Dermis blood vessel endothelial cell (primary cell): Measurements from ENCODE around the gene FYN. TPM values are rescaled to one million over a fixed set of nuclear protein-coding genes. Genes with fewer than 3 reads are reported as not detected.

Experiments
- DNase-seq: peaks from one replicate; pipeline ENCODE4 v3.0.0; 2010
- total RNA-seq: library from RNA; depleted of rRNA; stranded (reverse); fragments of >200 nt; gene quantifications from 2 replicates; pipeline ENCODE4 v1.2.3, GENCODE V29; 2014

FYN gene
- total RNA-seq, 1 donor from 2014 or later: 150 TPM

DNA sequence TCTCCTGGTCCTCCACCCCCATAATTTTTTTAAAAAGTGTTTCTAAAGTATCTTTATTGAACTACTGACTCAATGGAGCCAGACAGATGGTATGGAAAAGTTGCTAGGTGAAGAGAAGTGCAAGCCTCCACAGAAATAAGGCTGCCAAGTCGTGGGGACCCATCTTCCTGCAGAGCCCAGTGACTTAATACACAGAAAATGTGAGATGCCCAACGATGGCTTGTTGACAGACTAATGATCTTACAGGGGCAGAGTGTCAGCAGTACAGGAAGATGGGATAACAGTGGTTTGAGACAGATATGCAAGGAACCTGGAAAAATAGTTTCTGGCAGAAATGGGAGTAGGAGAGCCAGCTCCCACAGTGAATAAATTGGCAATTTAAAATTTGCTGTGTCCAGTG, 43.3 kb downstream of the FYN start:
- DNase-seq: peak; percentile 57

- DNase-seq: no peak
Observed at GRCh38 chr6:111829581-111829980, 43.7 kb downstream of the FYN start.

GRCh38 chr6:111828809-111829208, 44.4 kb downstream of the FYN start:
- no peak for DNase-seq

DNA sequence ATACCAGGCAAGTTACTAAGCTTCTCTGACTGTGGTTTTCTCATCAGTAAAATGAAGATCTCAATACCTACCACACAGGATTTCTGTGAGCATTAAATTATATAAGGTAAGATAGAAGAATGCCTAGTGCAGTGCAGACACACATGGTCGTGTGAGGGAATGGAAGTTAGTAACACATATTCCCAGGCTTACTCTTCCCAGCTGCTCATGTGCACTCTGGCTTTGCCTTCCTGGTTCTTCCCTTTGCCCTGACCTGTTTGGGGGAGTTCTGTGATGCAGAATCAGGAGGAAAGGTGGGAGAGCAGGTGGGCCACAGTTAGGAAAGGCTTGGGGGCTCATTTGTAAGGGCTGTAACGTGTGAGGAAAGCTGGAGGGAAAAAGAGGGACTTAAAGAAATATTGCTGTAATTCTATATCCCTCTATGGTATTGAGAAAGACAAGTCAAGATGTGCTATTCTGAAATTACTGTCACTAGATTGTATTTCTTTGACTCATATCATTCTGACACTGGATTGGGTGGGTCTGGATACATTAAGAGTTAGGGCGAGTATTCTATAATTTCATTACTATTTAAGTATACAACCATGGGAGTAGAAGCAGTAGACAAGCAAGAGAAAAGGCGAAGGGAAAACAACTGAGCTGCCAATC, 47.7 kb downstream of the FYN start:
- DNase-seq: no peak

- no peak for DNase-seq
Observed at GRCh38 chr6:111824608-111825337, 48.5 kb downstream of the FYN start.

DNA sequence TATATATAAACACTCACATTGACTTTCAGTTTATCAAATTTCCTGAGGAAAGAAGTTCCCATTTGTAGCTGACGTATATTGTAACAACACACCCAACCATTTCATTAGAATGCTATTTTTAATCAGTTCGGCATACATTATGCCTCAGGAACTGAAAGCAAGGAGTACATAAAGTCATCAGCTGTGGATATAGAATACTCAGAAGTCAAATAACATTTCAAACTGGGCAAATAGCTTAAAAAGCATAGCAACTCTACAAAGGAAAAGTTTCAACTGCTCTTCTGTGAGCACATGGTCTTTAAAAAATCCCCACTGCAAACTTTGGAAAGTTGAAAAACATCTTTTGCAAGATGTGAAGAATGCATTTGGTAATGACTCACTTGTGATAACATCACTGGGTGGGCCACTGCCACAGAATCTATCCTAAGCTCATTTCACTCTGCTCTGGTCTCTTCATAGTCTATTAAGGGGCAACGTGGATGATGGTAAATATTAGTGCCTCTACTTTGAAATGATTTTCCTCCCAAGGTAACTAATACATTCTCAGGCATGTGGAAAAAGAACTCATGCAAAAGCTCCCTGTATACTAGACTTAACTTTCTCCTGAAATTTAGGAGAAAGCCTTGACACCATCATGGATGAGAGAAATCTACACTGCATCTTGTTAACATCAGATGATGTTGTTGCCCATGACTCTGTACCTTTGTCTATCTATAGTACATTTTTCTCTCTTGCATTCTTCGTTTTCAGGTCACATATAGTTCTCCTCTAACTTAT, 49.2 kb downstream of the FYN start:
- peak; percentile 69 for DNase-seq

GRCh38 chr6:111823012-111823411, 50.2 kb downstream of the FYN start:
- DNase-seq: no peak

DNA sequence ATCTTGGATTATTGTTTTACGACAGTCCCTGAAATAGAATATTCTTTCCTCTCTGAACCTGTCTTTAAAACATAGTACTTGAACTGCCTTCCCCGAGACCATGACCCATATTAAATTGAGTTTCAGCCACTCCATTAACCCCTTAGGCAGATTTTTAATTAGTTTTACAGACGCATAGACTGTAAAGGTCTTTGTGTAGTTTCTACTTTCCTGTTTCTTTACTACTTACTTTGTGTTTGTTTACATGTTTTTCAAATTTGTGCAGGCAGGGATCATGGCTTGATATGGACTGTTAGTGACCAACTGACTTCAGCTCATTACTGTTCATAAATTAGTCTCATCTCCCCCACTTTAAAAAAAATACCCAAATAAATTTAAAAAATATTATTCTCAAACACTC, 53.8 kb downstream of the FYN start:
- DNase-seq: no peak

DNA sequence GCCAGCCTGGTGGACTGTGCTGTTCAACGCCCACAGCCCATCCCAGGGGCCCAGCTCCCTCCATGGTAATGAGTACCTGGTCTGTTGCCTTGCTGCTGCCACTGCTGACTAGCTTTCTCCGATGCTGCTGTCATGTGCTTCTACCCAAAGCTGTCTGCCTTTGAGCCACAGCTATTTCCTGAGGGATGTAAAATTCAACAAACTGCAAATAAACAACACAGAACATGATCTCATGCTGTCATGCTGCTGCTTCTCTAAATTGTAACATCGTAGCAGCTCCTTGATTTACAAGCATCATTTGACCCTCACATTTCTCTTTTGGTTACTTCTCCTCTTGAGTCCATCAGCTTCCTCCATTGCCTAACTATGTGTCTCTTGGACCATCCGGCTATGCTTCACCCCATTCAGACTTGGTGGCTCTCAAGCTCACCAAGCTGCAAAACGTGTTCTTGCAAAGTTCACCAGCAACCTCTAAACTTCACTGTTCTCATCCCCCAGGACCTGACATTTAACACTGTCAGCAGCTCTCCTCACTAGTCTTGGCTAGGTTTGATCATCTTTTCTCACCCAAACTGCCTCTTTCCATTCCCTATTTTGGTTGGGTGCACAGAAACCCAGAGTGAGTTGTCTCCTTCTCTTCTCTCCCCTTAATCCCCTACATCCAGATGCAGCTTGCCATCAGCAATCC, 54.6 kb downstream of the FYN start:
- DNase-seq: no peak

DNA sequence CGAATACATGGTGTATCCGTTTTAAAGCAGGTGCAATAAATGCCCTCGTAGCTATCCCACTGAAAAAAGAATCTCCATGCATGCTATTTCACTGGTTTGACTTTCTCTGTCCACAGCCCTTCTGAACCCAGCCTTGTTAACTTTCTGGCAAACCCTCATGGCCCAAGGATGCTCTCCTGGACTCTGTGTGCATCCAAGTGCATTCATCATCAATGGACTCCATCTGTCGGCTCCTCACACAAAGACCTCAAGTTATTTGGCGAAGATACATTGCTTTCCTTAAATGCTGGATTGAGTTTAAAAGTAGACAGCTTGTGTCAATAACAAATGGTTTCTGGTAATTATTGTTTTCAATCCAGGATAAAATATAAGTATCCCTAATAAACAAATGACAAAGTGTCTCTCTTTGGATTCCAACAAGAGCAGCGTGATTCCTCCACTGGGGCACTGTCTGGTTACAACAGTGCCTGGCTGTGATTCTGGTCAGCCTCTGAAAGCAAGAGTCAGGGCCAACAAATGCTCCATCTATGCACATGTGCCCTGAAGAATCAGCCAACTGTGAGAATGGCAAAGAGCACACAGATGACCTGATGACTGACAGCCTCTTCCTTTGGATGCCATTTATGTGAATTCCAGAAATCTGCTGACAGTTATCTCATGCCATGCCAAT, 55.7 kb downstream of the FYN start:
- no peak for DNase-seq

DNA sequence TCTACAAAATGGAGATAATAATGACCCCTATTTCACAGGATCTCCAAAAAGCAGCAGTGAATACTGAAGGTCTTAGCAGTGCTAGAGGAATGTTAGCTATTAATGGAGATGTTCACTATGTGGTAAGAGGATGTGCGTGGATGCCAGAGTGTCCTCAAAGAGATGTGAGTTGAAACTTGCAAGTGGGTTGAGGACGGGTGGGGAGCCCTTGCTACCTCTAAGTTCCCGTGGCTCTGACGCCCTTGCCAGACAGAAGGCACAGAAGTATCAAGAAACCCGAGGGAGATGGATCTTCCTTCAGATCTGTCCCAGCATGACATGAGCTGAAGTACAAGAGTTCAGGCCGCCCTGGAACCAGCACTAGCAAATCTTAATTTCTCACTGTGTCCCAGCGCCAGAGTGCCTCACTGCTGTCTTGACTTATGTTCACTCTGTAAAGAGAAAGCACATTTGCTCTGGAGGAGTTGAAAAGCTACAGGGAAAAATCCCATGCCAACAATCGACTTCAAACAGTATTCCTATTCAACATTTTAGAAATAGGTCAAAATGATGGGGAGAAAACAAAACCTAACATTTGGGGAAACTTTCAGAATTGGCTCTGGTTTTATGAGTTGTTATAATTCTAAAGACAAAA, 59.5 kb downstream of the FYN start:
- no peak for DNase-seq

DNA sequence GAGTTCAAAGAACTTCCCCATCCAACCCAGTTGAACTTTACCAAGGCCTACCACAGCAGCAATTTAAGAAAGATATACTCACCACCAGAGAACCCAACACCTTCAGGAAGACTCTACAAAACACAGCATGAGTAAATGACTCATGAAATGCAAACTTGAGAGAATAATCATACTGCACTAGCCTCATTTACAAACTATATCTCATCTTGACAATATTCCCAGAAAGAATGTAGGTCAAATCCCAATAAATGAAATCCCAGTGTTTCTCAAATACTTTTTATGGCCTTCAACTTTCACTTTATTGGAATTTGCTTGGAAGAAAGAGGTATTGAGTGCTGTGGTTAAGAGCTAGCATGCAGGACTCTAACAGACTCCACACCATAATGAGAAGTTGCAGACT, 60.0 kb downstream of the FYN start:
- no peak for DNase-seq

DNA sequence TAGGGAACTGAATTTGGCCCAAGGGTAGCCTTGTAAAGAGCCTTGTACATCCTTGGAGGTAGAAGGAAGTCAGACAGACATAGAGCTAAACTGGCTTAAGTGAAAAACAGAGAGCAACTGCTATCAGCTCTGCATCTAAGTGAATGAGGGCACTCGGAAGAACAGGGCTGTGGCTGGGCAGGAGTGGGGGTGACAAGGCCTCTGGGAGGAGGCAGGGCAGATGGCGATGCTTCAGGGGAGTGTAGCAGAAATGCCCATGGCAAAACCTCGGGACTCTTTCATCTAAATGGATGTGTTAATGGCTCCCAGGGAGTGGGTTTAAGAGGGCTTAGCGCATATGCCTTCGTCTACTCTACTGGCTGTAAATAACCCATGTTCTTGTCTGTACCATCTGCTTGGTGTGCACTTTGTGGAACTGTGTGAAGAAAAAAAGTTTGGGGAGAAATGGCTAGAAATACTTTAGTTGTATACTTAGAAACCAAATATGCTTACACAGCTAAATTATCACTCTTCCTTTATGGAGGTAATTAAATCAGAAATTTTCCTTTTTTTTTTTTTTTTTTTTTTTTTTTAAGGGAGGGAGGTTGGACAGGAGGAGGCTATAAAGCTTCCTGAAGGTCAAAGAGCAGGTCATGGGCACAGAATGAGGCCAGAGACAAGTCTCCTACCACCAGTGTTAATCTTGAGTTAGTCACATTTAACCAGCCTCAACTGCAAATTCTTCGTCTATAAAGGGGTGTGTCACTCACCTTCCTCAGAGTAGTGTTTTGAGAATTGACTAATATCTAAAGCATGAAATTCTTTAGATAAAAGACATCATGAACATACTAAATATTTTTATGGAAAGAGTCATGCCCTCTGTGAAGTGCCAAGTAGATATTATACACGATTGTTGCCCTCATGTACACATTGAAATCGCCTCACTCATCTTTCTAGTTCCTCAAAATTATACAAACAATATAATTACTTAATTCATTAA, 60.9 kb downstream of the FYN start:
- DNase-seq: no peak

GRCh38 chr6:111810294-111811131, 62.7 kb downstream of the FYN start:
- no peak for DNase-seq

DNA sequence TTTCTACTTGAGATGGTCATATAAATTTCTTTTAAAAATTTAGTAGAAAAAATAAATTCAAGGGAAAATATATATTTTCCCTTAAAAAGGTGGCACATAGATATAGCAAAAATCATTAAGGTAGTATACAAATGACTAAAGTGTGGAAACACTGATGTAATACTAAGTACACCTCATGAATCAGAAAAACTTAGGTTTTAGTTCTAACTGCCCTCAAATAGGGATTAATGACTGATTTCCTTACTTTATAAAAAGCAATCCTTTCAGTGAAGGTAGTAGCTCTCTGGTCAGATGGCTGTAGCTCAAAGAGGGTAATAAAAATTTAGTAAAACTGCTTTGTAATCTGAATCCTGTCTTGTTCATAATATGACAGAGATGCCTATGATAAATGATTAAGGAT, 63.5 kb downstream of the FYN start:
- DNase-seq: no peak

GRCh38 chr6:111809264-111809663, 64.0 kb downstream of the FYN start:
- no peak for DNase-seq

DNA sequence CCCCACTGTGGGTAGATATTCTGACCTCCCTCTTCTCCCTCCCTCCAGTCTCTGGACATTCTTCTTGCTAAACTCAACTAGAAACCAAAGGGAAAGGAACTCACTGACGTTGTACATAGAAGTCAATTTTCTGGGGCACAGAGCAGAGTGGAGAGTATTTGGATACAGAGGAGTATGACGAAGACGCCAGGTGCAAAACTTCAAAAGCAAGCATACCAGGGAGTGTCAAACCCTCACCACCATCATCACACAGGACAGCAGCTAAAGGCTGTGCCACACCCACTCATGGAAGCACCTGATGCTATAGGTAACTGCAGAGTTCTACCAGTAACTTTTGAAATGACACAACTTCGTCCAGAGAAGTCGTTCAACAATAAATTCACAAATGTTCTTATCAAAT, 64.8 kb downstream of the FYN start:
- DNase-seq: no peak

DNA sequence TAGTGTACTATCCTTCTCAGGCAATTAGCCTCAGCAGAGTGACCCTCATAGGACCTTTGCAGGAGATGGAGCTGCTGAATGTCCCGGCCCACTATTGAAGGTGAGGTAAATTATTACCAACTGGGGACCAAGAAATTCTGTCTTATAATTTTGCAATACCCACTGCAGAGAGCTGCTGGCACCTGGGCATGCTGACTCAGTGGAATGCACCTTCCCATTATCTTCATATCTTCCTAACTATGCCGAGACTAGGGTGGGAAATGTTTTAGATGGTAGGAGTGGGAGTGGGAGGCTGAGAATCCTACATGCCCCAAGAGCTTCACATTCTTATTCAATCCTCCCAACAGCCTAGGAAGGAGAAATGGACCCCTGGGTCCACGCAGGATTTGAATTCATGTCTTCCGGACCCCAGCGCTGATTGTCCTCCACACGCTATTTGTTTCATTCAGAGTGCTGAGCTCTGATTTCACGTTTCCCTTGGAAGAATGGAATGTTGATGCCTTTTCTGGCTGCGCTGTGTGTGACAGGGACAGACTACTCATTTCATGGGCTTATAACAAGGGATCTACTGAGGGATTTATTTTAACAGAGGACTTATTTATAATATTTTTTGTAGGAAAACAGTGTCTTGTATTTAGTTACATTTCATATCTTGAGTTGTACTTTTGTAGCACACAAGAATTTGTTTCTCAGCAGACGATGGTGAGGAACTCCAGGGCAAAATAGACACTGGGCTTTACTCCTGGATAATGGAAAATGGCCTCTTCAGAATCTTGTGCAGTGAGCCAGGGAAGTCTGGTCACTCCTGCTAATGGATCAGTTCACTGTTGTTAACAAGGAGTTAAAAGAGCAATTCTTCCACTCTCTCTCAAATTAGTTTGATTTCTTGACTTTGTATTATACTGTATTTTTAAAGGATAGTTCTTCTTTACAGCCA, 66.4 kb downstream of the FYN start:
- no peak for DNase-seq

GRCh38 chr6:111806165-111806547, 67.1 kb downstream of the FYN start:
- DNase-seq: no peak
